AG09309 (cell line): ENCODE results near the gene HPN.

Source experiments
- DNase-seq: peaks from one replicate; pipeline ENCODE4 v3.0.0-alpha.2; 2010; ENCODE audit warnings: low read depth
- H3K4me3 ChIP-seq: 2 replicates; pipeline ENCODE4 v1.5.1; 2011; ENCODE audit warnings: mild to moderate bottlenecking, low read depth, low read length, moderate library complexity; ENCODE audit not compliant: control insufficient read depth
- TF ChIP-seq, protein P1 (sequence below): IDR thresholded peaks from 2 replicates; pipeline ENCODE4 v1.5.1; 2011; ENCODE audit warnings: mild to moderate bottlenecking, low read depth, low read length, inconsistent platforms; ENCODE audit not compliant: insufficient read depth, control insufficient read depth; ENCODE audit errors: missing control alignments

Gene HPN

GRCh38 chr19:35085947-35086346, 44.4 kb downstream of the HPN start:
- no peak for DNase-seq
- H3K4me3 ChIP-seq = no peak overlapping the region
- TF ChIP-seq, protein P1, sequence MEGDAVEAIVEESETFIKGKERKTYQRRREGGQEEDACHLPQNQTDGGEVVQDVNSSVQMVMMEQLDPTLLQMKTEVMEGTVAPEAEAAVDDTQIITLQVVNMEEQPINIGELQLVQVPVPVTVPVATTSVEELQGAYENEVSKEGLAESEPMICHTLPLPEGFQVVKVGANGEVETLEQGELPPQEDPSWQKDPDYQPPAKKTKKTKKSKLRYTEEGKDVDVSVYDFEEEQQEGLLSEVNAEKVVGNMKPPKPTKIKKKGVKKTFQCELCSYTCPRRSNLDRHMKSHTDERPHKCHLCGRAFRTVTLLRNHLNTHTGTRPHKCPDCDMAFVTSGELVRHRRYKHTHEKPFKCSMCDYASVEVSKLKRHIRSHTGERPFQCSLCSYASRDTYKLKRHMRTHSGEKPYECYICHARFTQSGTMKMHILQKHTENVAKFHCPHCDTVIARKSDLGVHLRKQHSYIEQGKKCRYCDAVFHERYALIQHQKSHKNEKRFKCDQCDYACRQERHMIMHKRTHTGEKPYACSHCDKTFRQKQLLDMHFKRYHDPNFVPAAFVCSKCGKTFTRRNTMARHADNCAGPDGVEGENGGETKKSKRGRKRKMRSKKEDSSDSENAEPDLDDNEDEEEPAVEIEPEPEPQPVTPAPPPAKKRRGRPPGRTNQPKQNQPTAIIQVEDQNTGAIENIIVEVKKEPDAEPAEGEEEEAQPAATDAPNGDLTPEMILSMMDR = no peak

DNA sequence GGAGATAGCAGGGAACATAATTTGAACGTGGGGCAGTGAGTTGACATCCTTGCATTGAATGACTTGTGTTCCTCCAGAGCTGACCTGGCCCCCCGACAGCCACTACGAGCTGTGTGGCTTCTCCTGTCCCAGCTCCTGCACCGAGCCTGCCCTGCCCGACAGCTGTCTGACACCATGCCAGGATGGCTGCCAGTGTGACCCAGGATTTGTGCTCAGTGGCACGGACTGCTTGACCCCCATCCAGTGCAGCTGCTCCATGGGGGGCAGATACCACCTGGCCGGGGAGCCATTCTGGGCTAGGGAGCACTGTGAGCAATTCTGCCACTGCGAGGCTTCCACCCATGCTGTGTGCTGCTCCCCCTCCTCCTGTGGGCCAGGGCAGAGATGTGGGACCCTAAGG, 44.9 kb downstream of the HPN start:
- H3K4me3 ChIP-seq = no peak overlapping the region
- TF ChIP-seq, protein P1 = no peak
- DNase-seq = no peak

DNA sequence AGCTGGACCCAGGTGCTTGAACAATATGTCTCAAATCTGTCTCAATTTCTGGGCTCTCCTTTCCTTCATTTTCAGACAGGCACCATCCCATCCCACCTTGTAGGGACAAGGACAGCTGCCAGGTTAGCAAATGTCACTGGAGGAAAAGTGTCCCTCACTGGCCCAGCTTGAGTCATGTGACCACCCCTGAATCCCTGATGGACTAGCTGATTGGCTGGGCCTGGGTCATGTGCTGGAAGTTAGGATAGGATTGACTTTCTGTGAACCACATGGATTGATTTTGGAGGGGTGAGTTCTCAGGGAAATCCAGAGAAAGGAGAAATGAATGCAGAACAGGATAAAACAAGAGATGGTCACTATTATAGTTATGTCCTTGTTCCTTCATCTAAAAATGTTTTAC, 45.9 kb downstream of the HPN start:
- no peak overlapping the region for H3K4me3 ChIP-seq
- TF ChIP-seq, protein P1 = no peak
- no peak for DNase-seq

GRCh38 chr19:35088131-35088913, 46.8 kb downstream of the HPN start:
- TF ChIP-seq, protein P1 = no peak
- peak; percentile 66 for DNase-seq
- no peak overlapping the region for H3K4me3 ChIP-seq

DNA sequence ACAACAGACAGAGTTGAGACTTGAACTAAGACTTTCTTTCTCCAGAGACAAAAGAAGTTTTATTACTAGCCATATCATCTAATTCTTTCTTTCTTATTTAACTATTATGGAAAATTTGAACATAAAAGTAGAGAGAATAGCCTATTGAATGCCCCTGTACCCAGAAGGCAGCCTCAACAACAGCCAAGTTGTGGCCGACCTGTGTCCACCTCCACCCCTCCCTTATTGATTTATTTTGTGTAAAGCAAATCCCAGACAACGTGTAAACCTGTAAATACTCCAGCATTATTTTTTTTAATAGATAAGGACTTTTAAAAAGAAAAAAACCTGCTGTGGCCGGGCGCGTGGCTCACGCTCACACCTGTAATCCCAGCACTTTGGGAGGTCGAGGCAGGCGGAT, 48.0 kb downstream of the HPN start:
- no peak overlapping the region for H3K4me3 ChIP-seq

GRCh38 chr19:35090160-35090505, 48.6 kb downstream of the HPN start:
- TF ChIP-seq, protein P1 = no peak
- DNase-seq = no peak
- H3K4me3 ChIP-seq = no peak overlapping the region

More for the DNA sequence above, 48.0 kb downstream of the HPN start:
- TF ChIP-seq, protein P1 = no peak
- DNase-seq = no peak
